Caco-2 (cell line): ENCODE measurements around the gene CLIC3. TPM values are rescaled to one million over a fixed set of nuclear protein-coding genes. Genes with fewer than 3 reads are reported as not detected.

Experiments
- BruUV-seq: library from RNA; stranded (reverse); fragments of 400-500 nt; replicated peaks from 2 replicates; lab custom pipeline; 2021; lab: Mats Ljungman, UMichigan
- CTCF ChIA-PET: fragments of 300-600 bp; sonication (Branson Sonifier 250); formaldehyde crosslinking; loops from one replicate; lab custom pipeline; 2022; ENCODE audit warnings: antibody characterized with exemption; lab: Charles Lee
- POLR2A ChIA-PET: fragments of 300-600 bp; sonication (Branson Sonifier 250); formaldehyde crosslinking; loops from one replicate; lab custom pipeline; 2022; ENCODE audit warnings: antibody characterized with exemption; lab: Charles Lee
- DNase-seq, 2 experiments: peaks; one replicate each; pipeline versions ENCODE4 v3.0.0 to v3.0.0-alpha.2; 2020 to 2022
- H3K27me3 ChIP-seq: replicated peaks from 2 replicates; pipeline ENCODE4 v1.6.0; 2011; ENCODE audit warnings: low read length; ENCODE audit not compliant: control insufficient read depth, insufficient read depth
- H3K36me3 ChIP-seq: 2 replicates; pipeline ENCODE4 v1.5.1; 2011; ENCODE audit warnings: low read length; ENCODE audit not compliant: control insufficient read depth, insufficient read depth
- H3K4me1 ChIP-seq: fragments of 250-450 bp; sonication (Bioruptor Pico); 2 replicates; pipeline ENCODE4 v1.5.1; 2020; ENCODE audit warnings: mild to moderate bottlenecking
- H3K4me3 ChIP-seq: 2 replicates; pipeline ENCODE4 v1.5.1; 2011; ENCODE audit warnings: low read depth, mild to moderate bottlenecking, control low read depth, low read length
- H3K9me3 ChIP-seq: fragments of 250-450 bp; sonication (Bioruptor Pico); 2 replicates; pipeline ENCODE4 v1.5.1; 2020; ENCODE audit warnings: mild to moderate bottlenecking, moderate library complexity
- H3K27ac Mint-ChIP-seq: one replicate; pipeline ENCODE4 v1.8.0; 2022; ENCODE audit warnings: mixed read lengths; ENCODE audit not compliant: unreplicated experiment
- H3K27me3 Mint-ChIP-seq: one replicate; pipeline ENCODE4 v1.8.0; 2022; ENCODE audit warnings: mixed read lengths; ENCODE audit not compliant: insufficient read depth, unreplicated experiment
- H3K36me3 Mint-ChIP-seq: one replicate; pipeline ENCODE4 v1.8.0; 2022; ENCODE audit warnings: mild to moderate bottlenecking, mixed read lengths; ENCODE audit not compliant: insufficient read depth, unreplicated experiment
- H3K4me1 Mint-ChIP-seq: one replicate; pipeline ENCODE4 v1.8.0; 2022; ENCODE audit warnings: low read depth, mixed read lengths; ENCODE audit not compliant: unreplicated experiment
- H3K4me3 Mint-ChIP-seq: one replicate; pipeline ENCODE4 v1.8.0; 2022; ENCODE audit warnings: mild to moderate bottlenecking, moderate library complexity, mixed read lengths; ENCODE audit not compliant: unreplicated experiment
- H3K9me3 Mint-ChIP-seq: one replicate; pipeline ENCODE4 v1.8.0; 2022; ENCODE audit warnings: mixed read lengths; ENCODE audit not compliant: unreplicated experiment
- intact Hi-C: fragments of 100-400 bp; cut with micrococcal nuclease; formaldehyde crosslinking; loops from one replicate; pipeline ENCODE4 v1.10.0; 2022; ENCODE audit not compliant: unreplicated experiment
- total RNA-seq: library from RNA; stranded (reverse); gene quantifications from 2 replicates; pipeline ENCODE4 v1.2.3, GENCODE V29; 2022
- TF ChIP-seq, protein P1 (sequence below), 2 experiments: fragments of 200-600 bp in 1 of 2; IDR thresholded peaks; 1 replicate in 1 of 2; 2 replicates in 1 of 2; pipeline versions ENCODE4 v1.5.1 to v1.8.0; 2011 to 2022; ENCODE audit warnings: antibody characterized with exemption in 1 of 2, control low read depth in 1 of 2, inconsistent platforms in 1 of 2, low read depth in 1 of 2, low read length in 1 of 2, mild to moderate bottlenecking in 1 of 2, moderate library complexity in 1 of 2; ENCODE audit not compliant: insufficient read depth in 1 of 2, severe bottlenecking in 1 of 2, unreplicated experiment in 1 of 2

Gene CLIC3
- total RNA-seq, 1 experiment from 2014 or later: 4.7 TPM

DNA sequence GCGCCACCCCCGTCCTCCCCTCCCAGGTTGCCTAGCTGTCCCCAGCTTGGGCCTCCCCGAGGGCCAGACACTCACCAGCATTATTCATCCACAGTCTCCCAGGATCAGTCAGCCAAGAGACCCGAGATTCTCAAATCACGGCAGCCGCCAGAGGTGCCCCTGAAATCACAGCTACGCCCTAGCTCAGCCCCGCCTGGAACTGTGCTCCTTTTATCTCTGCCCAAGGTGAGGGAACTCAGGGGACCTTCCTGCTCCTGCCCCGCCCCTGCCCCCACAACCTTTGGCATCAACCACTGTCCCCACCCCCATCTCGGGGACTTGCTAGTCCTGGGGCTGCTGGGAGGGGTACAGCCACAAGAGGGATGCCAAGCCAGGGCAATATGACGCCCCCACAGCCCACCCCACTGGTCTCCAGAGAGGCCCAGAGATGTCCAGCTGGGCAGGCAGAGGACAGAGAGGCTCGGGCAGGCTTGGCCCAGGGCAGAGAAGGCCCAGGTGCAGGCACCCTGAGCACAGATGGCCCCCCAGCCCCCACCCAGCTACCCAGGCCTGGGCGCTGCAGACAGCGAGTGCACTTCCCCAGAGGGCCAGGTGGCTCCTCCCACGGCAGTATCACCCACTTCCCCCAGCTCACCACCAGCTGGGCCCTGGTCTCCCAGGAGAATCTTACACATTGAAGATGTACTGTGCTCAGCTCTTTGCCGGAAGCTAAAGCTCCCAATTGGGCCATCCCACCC is 35.7 kb upstream of the CLIC3 start, which contains the start of gene FUT7:
TSS of gene FUT7 (minus strand) at position 185 of the 737 bp plus-strand sequence. CDS start at position 88, 97 bp downstream.
- Mint-ChIP-seq H3K27me3 (no peaks in the 10 kb centered on the region), H3K4me1 (no peaks in the 10 kb centered on the region), H3K4me3 (no peak within 1 kb of the TSS), H3K36me3 (peaks cover 17% of the 10 kb centered on the region), H3K9me3 (no peaks in the 10 kb centered on the region), H3K27ac (no peak within 1 kb of the TSS)
- Histone ChIP-seq H3K4me3 (no peak within 1 kb of the TSS), H3K4me1 (peaks cover 20% of the 10 kb centered on the region), H3K27me3 (no peaks in the 10 kb centered on the region), H3K36me3 (no peaks in the 10 kb centered on the region), H3K9me3 (no peaks in the 10 kb centered on the region)
- ChIA-PET CTCF (interaction anchor here (0.6 to 0.7 kb wide), 2 partner anchors 10 to 22 kb away, joined by 4 to 7 read pairs; no protein-coding TSS in a partner anchor), POLR2A (interaction anchor here (0.9 kb wide), 1 partner anchor 255 kb away, joined by 6 read pairs; no protein-coding TSS in a partner anchor)
- no peak for DNase-seq
- TF ChIP-seq, protein P1, sequence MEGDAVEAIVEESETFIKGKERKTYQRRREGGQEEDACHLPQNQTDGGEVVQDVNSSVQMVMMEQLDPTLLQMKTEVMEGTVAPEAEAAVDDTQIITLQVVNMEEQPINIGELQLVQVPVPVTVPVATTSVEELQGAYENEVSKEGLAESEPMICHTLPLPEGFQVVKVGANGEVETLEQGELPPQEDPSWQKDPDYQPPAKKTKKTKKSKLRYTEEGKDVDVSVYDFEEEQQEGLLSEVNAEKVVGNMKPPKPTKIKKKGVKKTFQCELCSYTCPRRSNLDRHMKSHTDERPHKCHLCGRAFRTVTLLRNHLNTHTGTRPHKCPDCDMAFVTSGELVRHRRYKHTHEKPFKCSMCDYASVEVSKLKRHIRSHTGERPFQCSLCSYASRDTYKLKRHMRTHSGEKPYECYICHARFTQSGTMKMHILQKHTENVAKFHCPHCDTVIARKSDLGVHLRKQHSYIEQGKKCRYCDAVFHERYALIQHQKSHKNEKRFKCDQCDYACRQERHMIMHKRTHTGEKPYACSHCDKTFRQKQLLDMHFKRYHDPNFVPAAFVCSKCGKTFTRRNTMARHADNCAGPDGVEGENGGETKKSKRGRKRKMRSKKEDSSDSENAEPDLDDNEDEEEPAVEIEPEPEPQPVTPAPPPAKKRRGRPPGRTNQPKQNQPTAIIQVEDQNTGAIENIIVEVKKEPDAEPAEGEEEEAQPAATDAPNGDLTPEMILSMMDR (IDR thresholded peaks at IDR 0.05; ENCODE audit: insufficient read depth in 1 of 2, low read depth in 1 of 2, low read length in 1 of 2, severe bottlenecking in 1 of 2, unreplicated experiment in 1 of 2): no peak
- intact Hi-C loops: no loop called here
- no TSS peak for BruUV-seq

DNA sequence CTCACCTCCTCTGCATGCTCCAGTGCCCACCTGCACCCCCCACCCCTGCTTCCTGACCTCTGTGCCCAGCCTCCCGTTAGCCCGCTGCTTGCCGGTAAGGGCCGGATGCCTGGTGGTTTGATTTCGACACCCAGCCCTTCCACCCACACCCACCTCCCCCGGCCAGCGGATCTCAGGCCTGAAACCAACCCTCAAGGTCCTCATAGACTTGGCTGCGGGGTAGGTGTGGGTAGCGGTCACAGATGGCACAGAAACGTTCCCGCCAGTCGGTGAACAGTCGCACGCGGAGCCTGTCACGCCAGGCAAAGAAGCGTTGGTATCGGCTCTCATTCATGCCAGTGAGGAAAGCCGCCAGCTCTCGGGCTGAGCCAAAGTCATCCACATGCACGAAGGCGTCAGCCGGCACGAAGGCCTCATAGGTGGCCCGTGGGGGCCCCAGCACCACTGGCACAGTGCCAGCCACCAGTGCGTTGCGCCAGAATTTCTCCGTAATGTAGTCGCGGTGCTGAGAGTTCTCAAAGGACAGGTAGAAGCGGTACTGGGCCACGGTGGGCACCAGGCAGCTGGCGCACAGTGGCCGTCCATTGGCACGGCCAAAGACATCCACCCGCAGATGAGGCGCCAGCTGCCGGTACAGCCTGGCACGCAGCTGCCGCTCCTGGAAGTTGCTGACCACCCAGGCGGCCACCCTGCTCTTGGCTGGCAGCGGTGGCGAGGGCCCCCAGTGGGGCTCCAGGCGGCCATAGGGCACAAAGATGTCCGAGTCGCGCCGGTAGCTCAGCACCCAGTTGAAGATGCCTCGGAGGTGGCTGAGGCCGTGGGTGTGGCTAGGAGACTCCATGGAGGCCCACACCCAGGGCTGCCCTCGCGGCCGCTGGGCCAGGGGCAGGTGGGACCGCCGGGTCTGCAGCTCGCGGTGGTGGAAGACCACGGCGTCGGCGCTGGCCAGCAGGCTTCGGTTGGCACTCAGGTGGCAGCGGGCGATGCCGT is 34.5 kb upstream of the CLIC3 start:
- H3K4me1 Mint-ChIP-seq: no peaks in the 10 kb centered on the region
- TF ChIP-seq, protein P1 (IDR thresholded peaks at IDR 0.05; ENCODE audit: insufficient read depth in 1 of 2, low read depth in 1 of 2, low read length in 1 of 2, severe bottlenecking in 1 of 2, unreplicated experiment in 1 of 2): no peak
- H3K27ac Mint-ChIP-seq: no peak overlapping the region
- H3K36me3 ChIP-seq: no peaks in the 10 kb centered on the region
- no peaks in the 10 kb centered on the region for H3K9me3 ChIP-seq
- DNase-seq: no peak
- CTCF ChIA-PET: interaction anchor here (0.6 to 3.6 kb wide), 7 partner anchors 12 to 295 kb away, joined by 3 to 42 read pairs (median 5); partner anchors contain the start of genes MAN1B1 and SAPCD2
- no TSS peak for BruUV-seq
- H3K4me3 Mint-ChIP-seq: no peak overlapping the region
- intact Hi-C loops: no loop called here
- H3K4me3 ChIP-seq: no peak overlapping the region
- H3K9me3 Mint-ChIP-seq: no peaks in the 10 kb centered on the region
- no peaks in the 10 kb centered on the region for H3K27me3 Mint-ChIP-seq
- POLR2A ChIA-PET: no interaction called here
- peaks cover 20% of the 10 kb centered on the region for H3K4me1 ChIP-seq
- no peaks in the 10 kb centered on the region for H3K27me3 ChIP-seq
- peaks cover 17% of the 10 kb centered on the region for H3K36me3 Mint-ChIP-seq

DNA sequence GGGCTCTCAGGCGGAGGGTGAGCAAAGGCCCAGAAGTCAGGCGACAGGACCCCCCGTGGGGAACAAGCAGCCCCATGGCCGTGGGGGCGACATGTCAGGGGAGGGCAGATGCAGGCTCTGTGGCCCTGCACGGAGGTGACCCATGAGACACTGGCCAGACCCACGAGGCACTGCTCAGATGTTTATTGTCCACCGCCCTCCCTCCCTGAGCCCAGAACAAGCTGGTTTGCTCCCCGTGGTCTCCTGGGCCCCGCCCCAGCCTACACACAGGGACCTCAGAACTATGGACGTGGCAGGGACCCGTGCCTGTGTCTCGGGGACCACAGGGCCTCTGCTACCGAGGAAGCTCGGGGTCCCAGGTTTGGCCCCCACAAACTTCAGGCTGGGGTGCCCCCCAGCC is 33.6 kb upstream of the CLIC3 start:
- ChIA-PET CTCF (interaction anchor here (0.5 to 3.6 kb wide), 37 partner anchors 11 to 239 kb away, joined by 3 to 42 read pairs (median 4); partner anchors contain the start of genes AJM1, CLIC3, ENTPD2 and FBXW5), POLR2A (interaction anchor here (1.4 kb wide), 1 partner anchor 56 kb away, joined by 6 read pairs; the partner anchor contains the start of gene MAN1B1)
- Mint-ChIP-seq H3K27me3 (no peaks in the 10 kb centered on the region), H3K4me3 (no peak overlapping the region), H3K9me3 (no peaks in the 10 kb centered on the region), H3K4me1 (no peaks in the 10 kb centered on the region), H3K36me3 (peaks cover 12% of the 10 kb centered on the region), H3K27ac (no peak overlapping the region)
- H3K9me3 ChIP-seq: no peaks in the 10 kb centered on the region
- no peak for DNase-seq
- H3K4me3 ChIP-seq: no peak overlapping the region
- H3K27me3 ChIP-seq: no peaks in the 10 kb centered on the region
- H3K4me1 ChIP-seq: peaks cover 15% of the 10 kb centered on the region
- H3K36me3 ChIP-seq: no peaks in the 10 kb centered on the region
- TF ChIP-seq, protein P1 (IDR thresholded peaks at IDR 0.05; ENCODE audit: insufficient read depth in 1 of 2, low read depth in 1 of 2, low read length in 1 of 2, severe bottlenecking in 1 of 2, unreplicated experiment in 1 of 2): no peak
- no TSS peak for BruUV-seq
- intact Hi-C loops: no loop called here
